Endothelial cell of umbilical vein (primary cell): Measurements from ENCODE around the gene RAPH1.

Source experiments
- CTCF ChIP-seq, 2 donors: IDR thresholded peaks; 1 replicate in 1 of 2; 2 replicates in 1 of 2; pipeline ENCODE4 v1.5.1; 2011; ENCODE audit warnings: low read length in 2 of 2, mild to moderate bottlenecking in 2 of 2, moderate library complexity in 2 of 2, control low read depth in 1 of 2, inconsistent platforms in 1 of 2, low read depth in 1 of 2; ENCODE audit not compliant: insufficient read depth in 1 of 2; ENCODE audit errors: extremely low read depth in 1 of 2
- EZH2 ChIP-seq: IDR thresholded peaks from 2 replicates; pipeline ENCODE4 v1.6.1; 2012; ENCODE audit warnings: borderline replicate concordance, low read depth, mild to moderate bottlenecking, moderate library complexity, low read length, inconsistent platforms; ENCODE audit not compliant: severe bottlenecking
- FOS ChIP-seq: IDR thresholded peaks from 2 replicates; pipeline ENCODE4 v1.6.1; 2011; ENCODE audit warnings: mild to moderate bottlenecking, low read length, moderate library complexity, borderline replicate concordance; ENCODE audit not compliant: insufficient read depth
- JUN ChIP-seq: IDR thresholded peaks from 2 replicates; pipeline ENCODE4 v1.6.1; 2011; ENCODE audit warnings: borderline replicate concordance, low read depth; ENCODE audit not compliant: insufficient read length, insufficient read depth
- MYC ChIP-seq: IDR thresholded peaks from one replicate; pipeline ENCODE4 v1.6.1; 2011; ENCODE audit warnings: mild to moderate bottlenecking, low read depth, low read length
- POLR2A ChIP-seq: IDR thresholded peaks from 2 replicates; pipeline ENCODE4 v1.6.1; 2012; ENCODE audit warnings: low read depth, mild to moderate bottlenecking, control low read depth, low read length
- POLR2AphosphoS5 ChIP-seq: IDR thresholded peaks from 2 replicates; pipeline ENCODE4 v1.6.1; 2012; ENCODE audit warnings: low read depth, mild to moderate bottlenecking, control low read depth, low read length, moderate library complexity; ENCODE audit not compliant: insufficient read depth
- TF ChIP-seq, protein P1 (sequence below): IDR thresholded peaks from 2 replicates; pipeline ENCODE4 v1.6.1; 2011; ENCODE audit not compliant: insufficient read depth, insufficient read length

GRCh38 chr2:203583084-203583695 lies 48.1 kb upstream of the RAPH1 start:
- TF ChIP-seq EZH2 (no peak), POLR2AphosphoS5 (no peak), CTCF (IDR thresholded peaks at IDR 0.05; ENCODE audit: extremely low read depth in 1 of 2, insufficient read depth in 1 of 2, low read depth in 1 of 2, low read length in 2 of 2) (no peak), FOS (no peak), POLR2A (no peak), MYC (no peak), JUN (no peak)
- TF ChIP-seq, protein P1, sequence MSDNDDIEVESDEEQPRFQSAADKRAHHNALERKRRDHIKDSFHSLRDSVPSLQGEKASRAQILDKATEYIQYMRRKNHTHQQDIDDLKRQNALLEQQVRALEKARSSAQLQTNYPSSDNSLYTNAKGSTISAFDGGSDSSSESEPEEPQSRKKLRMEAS: no peak
